ENCODE measurements around the gene DLG1. TPM values are rescaled to one million over a fixed set of nuclear protein-coding genes. Genes with fewer than 3 reads are reported as not detected.
A peak's percentile ranks its signal among the peaks of the same experiment; 100 is the strongest.

Gene DLG1
- total RNA-seq, 1 experiment from 2014 or later, result 90.2 TPM

- no TSS peak for BruUV-seq (replicated peaks)
- POLR2A ChIA-PET, result interaction anchor here (0.5 kb wide), 1 partner anchor 41 kb away, joined by 3 read pairs; no protein-coding TSS in a partner anchor
- CTCF ChIA-PET, result interaction anchor here (0.6 to 1.4 kb wide), 10 partner anchors 11 to 342 kb away, joined by 3 to 5 read pairs (median 3); no protein-coding TSS in a partner anchor
- Histone ChIP-seq H3K27ac (ENCODE audit: low read length) (no peak overlapping the region), H3K4me3 (ENCODE audit: low read depth in 2 of 2, low read length in 2 of 2) (no peak overlapping the region), H3K27me3 (ENCODE audit: control insufficient read depth, insufficient read depth, low read length) (no peaks in the 10 kb centered on the region), H3K9me3 (ENCODE audit: control insufficient read depth, insufficient read depth, low read depth, low read length) (no peaks in the 10 kb centered on the region), H3K36me3 (ENCODE audit: control insufficient read depth, insufficient read depth, low read length) (no peaks in the 10 kb centered on the region), H3K4me1 (ENCODE audit: control insufficient read depth, insufficient read depth, low read length) (0 out of 2 replicates have a peak, but pooled peaks cover 5% of the 10 kb centered on the region)
- DNase-seq (ENCODE audit: low read depth, low spot score), result peak; percentile 24
- intact Hi-C loops (cut with micrococcal nuclease; ENCODE audit: unreplicated experiment) (loop anchor here (10.0 kb wide), 1 partner anchor 248 kb away; no protein-coding TSS in a partner anchor), in situ Hi-C loops (cut with HindIII; ENCODE audit: low pct_unique_long_range_greater_than_20kb, low sequenced_read_pairs) (no loop called here)
- TF ChIP-seq TCF7L2 (IDR thresholded peaks at IDR 0.05; ENCODE audit: low read depth, low read length) (no peak), CTCF (IDR thresholded peaks at IDR 0.05) (peak; percentile 58; the same call in 1 of the 2 replicates)
- ATAC-seq, result no peak
Measured at GRCh38 chr3:197256836-197257444, 41.5 kb downstream of the DLG1 start.

GRCh38 chr3:197256104-197256503, 42.3 kb downstream of the DLG1 start:
- intact Hi-C loops (cut with micrococcal nuclease; ENCODE audit: unreplicated experiment), result loop anchor here (10.0 kb wide), 1 partner anchor 249 kb away; no protein-coding TSS in a partner anchor
- ChIA-PET POLR2A (interaction anchor here (0.6 kb wide), 1 partner anchor 41 kb away, joined by 4 read pairs; no protein-coding TSS in a partner anchor), CTCF (interaction anchor here (0.6 to 1.4 kb wide), 3 partner anchors 21 to 253 kb away, joined by 3 to 5 read pairs (median 3); no protein-coding TSS in a partner anchor)
- H3K27ac ChIP-seq (ENCODE audit: low read length), result no peak overlapping the region
- no peak for DNase-seq (ENCODE audit: low read depth, low spot score)
- no peaks in the 10 kb centered on the region for H3K36me3 ChIP-seq (ENCODE audit: control insufficient read depth, insufficient read depth, low read length)
- BruUV-seq (replicated peaks), result no TSS peak
- H3K27me3 ChIP-seq (ENCODE audit: control insufficient read depth, insufficient read depth, low read length), result no peaks in the 10 kb centered on the region
- H3K4me3 ChIP-seq (ENCODE audit: low read depth in 2 of 2, low read length in 2 of 2), result no peak overlapping the region
- H3K4me1 ChIP-seq (ENCODE audit: control insufficient read depth, insufficient read depth, low read length), result 0 out of 2 replicates have a peak, but pooled peaks cover 5% of the 10 kb centered on the region
- H3K9me3 ChIP-seq (ENCODE audit: control insufficient read depth, insufficient read depth, low read depth, low read length), result no peaks in the 10 kb centered on the region
- no peak for TF ChIP-seq CTCF (IDR thresholded peaks at IDR 0.05)
- TF ChIP-seq TCF7L2 (IDR thresholded peaks at IDR 0.05; ENCODE audit: low read depth, low read length), result no peak
- no peak for TF ChIP-seq REST (IDR thresholded peaks at IDR 0.05; ENCODE audit: insufficient read depth in 1 of 2, low read depth in 2 of 2, low read length in 1 of 2)
- no peak for TF ChIP-seq POLR2AphosphoS5 (IDR thresholded peaks at IDR 0.05; ENCODE audit: low read depth, low read length)
- TF ChIP-seq SIN3A (IDR thresholded peaks at IDR 0.05; ENCODE audit: borderline replicate concordance, insufficient read depth, low read depth, low read length), result no peak
- no peak for ATAC-seq
- in situ Hi-C loops (cut with HindIII; ENCODE audit: low pct_unique_long_range_greater_than_20kb, low sequenced_read_pairs), result no loop called here
